HepG2 (cell line): ENCODE results near the gene SACS. TPM values are rescaled to one million over a fixed set of nuclear protein-coding genes. Genes with fewer than 3 reads are reported as not detected.

ENCODE experiments used
- ATAC-seq: fragments of 200-7000 bp; cut with Tn5 transposase; 3 replicates; pipeline ENCODE4 v1.9.1; 2020; ENCODE audit warnings: mild to moderate bottlenecking, moderate library complexity
- BruUV-seq: library from RNA; stranded (reverse); fragments of 400-500 nt; replicated peaks from 2 replicates; lab custom pipeline; 2021; lab: Mats Ljungman, UMichigan
- CTCF ChIA-PET: fragments of 300-600 bp; formaldehyde crosslinking; extraction: SDS; loops from one replicate; lab custom pipeline; 2021; ENCODE audit warnings: low total read pairs, inconsistent platforms, low intra/inter-chr PET ratio; lab: Yijun Ruan, JAX
- POLR2A ChIA-PET: fragments of 350-600 bp; sonication (Branson Sonifier 250); formaldehyde crosslinking; loops from one replicate; lab custom pipeline; 2020; ENCODE audit warnings: antibody characterized with exemption, inconsistent platforms; lab: Yijun Ruan, JAX
- DNase-seq: peaks from one replicate; pipeline ENCODE4 v3.0.0-alpha.2; 2015; ENCODE audit warnings: low spot score
- FAIRE-seq: peaks from 3 replicates; lab custom pipeline; 2011; peaks lifted over from hg19 to GRCh38; lab: Jason Lieb, UNC
- H2AFZ ChIP-seq: one replicate; pipeline ENCODE4 v1.6.1; 2011; ENCODE audit warnings: low read length, inconsistent platforms
- H3K27ac ChIP-seq: fragments of 300-600 bp; 3 replicates; pipeline ENCODE4 v1.8.0; 2011; ENCODE audit warnings: mixed run types, mild to moderate bottlenecking, mixed read lengths, low read length, inconsistent platforms; ENCODE audit not compliant: insufficient read depth; ENCODE audit errors: extremely low read length
- H3K27me3 ChIP-seq, 2 experiments: fragments of 200-600 bp in 1 of 2; 2 replicates in 1 of 2; 3 replicates in 1 of 2; pipeline versions ENCODE4 v1.6.0 to v1.8.0; 2011; ENCODE audit warnings: low read length in 2 of 2, mild to moderate bottlenecking in 2 of 2, moderate library complexity in 2 of 2, inconsistent platforms in 1 of 2; ENCODE audit not compliant: insufficient read depth in 2 of 2, control insufficient read depth in 1 of 2
- H3K36me3 ChIP-seq, 2 experiments: fragments of 200-600 bp in 1 of 2; replicated peaks in 1 of 2; 2 replicates in 1 of 2; 3 replicates in 1 of 2; pipeline versions ENCODE4 v1.5.1 to v1.8.0; 2011; ENCODE audit warnings: low read length in 2 of 2, inconsistent platforms in 1 of 2; ENCODE audit not compliant: insufficient read depth in 2 of 2, control insufficient read depth in 1 of 2
- H3K4me1 ChIP-seq: 2 replicates; pipeline ENCODE4 v1.5.1; 2012; ENCODE audit warnings: low read length, inconsistent platforms; ENCODE audit not compliant: insufficient read depth
- H3K4me2 ChIP-seq: 2 replicates; pipeline ENCODE4 v1.6.0; 2011; ENCODE audit warnings: low read depth, low read length, inconsistent platforms
- H3K4me3 ChIP-seq, 3 experiments: fragments of 200-600 bp in 1 of 3; sonication (generic), shearing (Covaris generic) in 1 of 3; replicated peaks in 1 of 3; 2 replicates each; pipeline ENCODE4 v1.5.1; 2011 to 2016; ENCODE audit warnings: low read length in 3 of 3, inconsistent platforms in 2 of 3, low read depth in 2 of 3, mild to moderate bottlenecking in 2 of 3, control low read depth in 1 of 3, mixed read lengths in 1 of 3; ENCODE audit not compliant: insufficient read depth in 1 of 3
- H3K79me2 ChIP-seq: one replicate; pipeline ENCODE4 v1.6.1; 2011; ENCODE audit warnings: low read length, inconsistent platforms; ENCODE audit not compliant: insufficient read depth
- H3K9ac ChIP-seq: 2 replicates; pipeline ENCODE4 v1.6.0; 2011; ENCODE audit warnings: mild to moderate bottlenecking, low read depth, low read length, inconsistent platforms; ENCODE audit not compliant: insufficient read depth
- H3K9me3 ChIP-seq: 2 replicates; pipeline ENCODE4 v1.5.1; 2012; ENCODE audit warnings: mild to moderate bottlenecking, low read length
- H4K20me1 ChIP-seq: 2 replicates; pipeline ENCODE4 v1.6.0; 2011; ENCODE audit warnings: inconsistent platforms, mild to moderate bottlenecking, low read length, moderate library complexity; ENCODE audit not compliant: insufficient read depth
- AGO2 ChIP-seq: fragments of 200-400 bp; formaldehyde crosslinking; optimal IDR thresholded peaks from 2 replicates; pipeline ENCODE3; 2017; ENCODE audit warnings: mild to moderate bottlenecking, low read depth, low read length, moderate library complexity
- ARNT ChIP-seq: fragments of 450-650 bp; IDR thresholded peaks from 2 replicates; pipeline ENCODE4 v1.6.1; 2017
- CCAR2 ChIP-seq: fragments of 200-400 bp; formaldehyde crosslinking; optimal IDR thresholded peaks from 2 replicates; pipeline ENCODE3; 2018; ENCODE audit warnings: low read depth, mild to moderate bottlenecking, low read length, moderate library complexity
- E2F2 ChIP-seq: sonication (generic); formaldehyde crosslinking; IDR thresholded peaks from 2 replicates; pipeline ENCODE4 v1.4.0; 2020; ENCODE audit warnings: missing genetic modification reagents, borderline replicate concordance
- FOXA3 ChIP-seq: IDR thresholded peaks from 2 replicates; pipeline ENCODE4 v1.6.1; 2016; ENCODE audit warnings: missing genetic modification reagents, missing compliant biosample characterization
- GTF3A ChIP-seq: sonication (generic); formaldehyde crosslinking; conservative IDR thresholded peaks from 2 replicates; pipeline ENCODE4 v1.4.0; 2020; ENCODE audit warnings: mild to moderate bottlenecking, missing genetic modification reagents
- HNRNPH1 ChIP-seq: fragments of 200-400 bp; formaldehyde crosslinking; optimal IDR thresholded peaks from 2 replicates; pipeline ENCODE3; 2017; ENCODE audit warnings: mild to moderate bottlenecking, low read depth, low read length
- KMT2B ChIP-seq: IDR thresholded peaks from 2 replicates; pipeline ENCODE4 v1.6.1; 2016; ENCODE audit warnings: missing genetic modification reagents, missing compliant biosample characterization
- NPAS2 ChIP-seq: sonication (generic); formaldehyde crosslinking; IDR thresholded peaks from 2 replicates; pipeline ENCODE4 v1.8.0; 2022; ENCODE audit warnings: mild to moderate bottlenecking, missing genetic modification reagents, borderline replicate concordance
- PHF8 ChIP-seq: sonication (generic); formaldehyde crosslinking; IDR thresholded peaks from 2 replicates; pipeline ENCODE4 v1.5.0; 2020; ENCODE audit warnings: missing genetic modification reagents
- SMC3 ChIP-seq: IDR thresholded peaks from 2 replicates; pipeline ENCODE4 v1.6.1; 2011; ENCODE audit warnings: low read length, improper control_type of control experiment
- SNAPC5 ChIP-seq: sonication (generic); formaldehyde crosslinking; IDR thresholded peaks from 2 replicates; pipeline ENCODE4 v1.8.1; 2023; ENCODE audit warnings: mild to moderate bottlenecking, missing genetic modification reagents, borderline replicate concordance
- SOX5 ChIP-seq: IDR thresholded peaks from 2 replicates; pipeline ENCODE4 v1.6.1; 2016; ENCODE audit warnings: borderline replicate concordance
- ZFAT ChIP-seq: sonication (generic); formaldehyde crosslinking; conservative IDR thresholded peaks from 2 replicates; pipeline ENCODE4 v1.8.1; 2023; ENCODE audit warnings: missing genetic modification reagents, inconsistent platforms
- ZNF589 ChIP-seq: sonication (generic); formaldehyde crosslinking; conservative IDR thresholded peaks from 2 replicates; pipeline ENCODE4 v1.8.0; 2022; ENCODE audit warnings: mild to moderate bottlenecking, moderate library complexity, missing genetic modification reagents
- ZNF709 ChIP-seq: sonication (generic); formaldehyde crosslinking; IDR thresholded peaks from 2 replicates; pipeline ENCODE4 v1.5.0; 2020; ENCODE audit warnings: mild to moderate bottlenecking, missing genetic modification reagents
- ZNF737 ChIP-seq: sonication (generic); formaldehyde crosslinking; IDR thresholded peaks from 2 replicates; pipeline ENCODE4 v1.5.0; 2020; ENCODE audit warnings: missing genetic modification reagents, mild to moderate bottlenecking, borderline replicate concordance
- ZNF784 ChIP-seq: sonication (generic); formaldehyde crosslinking; IDR thresholded peaks from 2 replicates; pipeline ENCODE4 v1.5.1; 2020; ENCODE audit warnings: missing genetic modification reagents, mild to moderate bottlenecking, borderline replicate concordance
- WGBS: methylation state at CpG from one replicate; pipeline ENCODE4 v1.1.6; 2017; ENCODE audit warnings: low lambda C conversion rate; 5-methylcytosine and 5-hydroxymethylcytosine counted together
- in situ Hi-C: cut with HindIII; loops from 2 replicates; pipeline ENCODE4 v1.10.0; 2017; ENCODE audit warnings: low pct_unique_long_range_greater_than_20kb; ENCODE audit not compliant: extremely low pct_ligation_motif_present
- intact Hi-C: fragments of 100-400 bp; cut with micrococcal nuclease; formaldehyde crosslinking; loops from one replicate; pipeline ENCODE4 v1.10.0; 2022; ENCODE audit not compliant: unreplicated experiment
- polyA plus RNA-seq, 8 experiments: library from polyadenylated mRNA; depleted of rRNA in 3 of 8; stranded (reverse) in 7 of 8; unstranded in 1 of 8; fragments of >200 nt; fragmentation: Illumina TruSeq in 4 of 8; extraction: Trizol in 4 of 8; gene quantifications; 2 replicates each; pipeline versions ENCODE4 v1.2.1 to v1.2.3, GENCODE V29; 2011 to 2016; ENCODE audit warnings: low read depth in 4 of 8, missing spikeins in 1 of 8, mixed read lengths in 1 of 8; ENCODE audit not compliant: insufficient read depth in 1 of 8
- total RNA-seq, 5 experiments: library from RNA; depleted of rRNA; stranded (reverse); fragments of >200 nt; fragmentation: Illumina TruSeq; extraction: Trizol; gene quantifications; 2 replicates each; pipeline ENCODE4 v1.2.3, GENCODE V29; 2016; ENCODE audit warnings: low read depth in 1 of 5
- TF ChIP-seq, protein P1 (sequence below): sonication (generic); formaldehyde crosslinking; IDR thresholded peaks from 2 replicates; pipeline ENCODE4 v1.5.1; 2020; ENCODE audit warnings: mild to moderate bottlenecking, missing genetic modification reagents
- TF ChIP-seq, protein P2 (sequence below): sonication (generic); formaldehyde crosslinking; conservative IDR thresholded peaks from 2 replicates; pipeline ENCODE4 v1.4.0; 2020; ENCODE audit warnings: missing genetic modification reagents

The SACS gene
- total and polyA plus RNA-seq, 2 of the 13 experiments (the other 11 are each of a cell fraction or from before 2014, with no cell fraction given) = 4.0 to 15.7 TPM

GRCh38 chr13:23468811-23469210 lies 35.3 kb upstream of the SACS start:
- H3K4me2 ChIP-seq = no peak overlapping the region
- no TSS peak for BruUV-seq
- H3K27ac ChIP-seq = no peak overlapping the region
- H3K4me3 ChIP-seq = no peak overlapping the region
- ChIA-PET POLR2A (interaction anchor here (0.7 kb wide), 1 partner anchor 13 kb away, joined by 3 read pairs; no protein-coding TSS in a partner anchor), CTCF (interaction anchor here (2.9 kb wide), 1 partner anchor 403 kb away, joined by 12 read pairs; no protein-coding TSS in a partner anchor)
- no peaks in the 10 kb centered on the region for H3K9me3 ChIP-seq
- no peak overlapping the region for H3K9ac ChIP-seq
- in situ Hi-C loops (loop anchor here (5.0 to 10.0 kb wide), 3 partner anchors 108 to 406 kb away; no protein-coding TSS in a partner anchor), intact Hi-C loops (loop anchor here (5.0 to 10.0 kb wide), 2 partner anchors 186 to 418 kb away; partner anchors contain the start of gene MIPEP)
- WGBS = 56% methylated on average over 3 of the region's 3 CpGs
- H3K27me3 ChIP-seq = peaks cover 0 to 5% of the 10 kb centered on the region in 2 experiments; a peak in 1 of 5 replicates
- peaks cover 33% of the 10 kb centered on the region for H3K4me1 ChIP-seq
- no peak overlapping the region for H2AFZ ChIP-seq
- no peaks in the 10 kb centered on the region for H4K20me1 ChIP-seq
- FAIRE-seq (no peak), DNase-seq (no peak), ATAC-seq (no peak)
- no peaks in the 10 kb centered on the region for H3K79me2 ChIP-seq
- H3K36me3 ChIP-seq = no peaks in the 10 kb centered on the region
- TF ChIP-seq SNAPC5 (CRISPR knock-in tag) = no peak
- TF ChIP-seq AGO2 = no peak
- TF ChIP-seq E2F2 (CRISPR knock-in tag) = no peak
- TF ChIP-seq SOX5 (CRISPR knock-in tag) = no peak
- TF ChIP-seq, protein P1, sequence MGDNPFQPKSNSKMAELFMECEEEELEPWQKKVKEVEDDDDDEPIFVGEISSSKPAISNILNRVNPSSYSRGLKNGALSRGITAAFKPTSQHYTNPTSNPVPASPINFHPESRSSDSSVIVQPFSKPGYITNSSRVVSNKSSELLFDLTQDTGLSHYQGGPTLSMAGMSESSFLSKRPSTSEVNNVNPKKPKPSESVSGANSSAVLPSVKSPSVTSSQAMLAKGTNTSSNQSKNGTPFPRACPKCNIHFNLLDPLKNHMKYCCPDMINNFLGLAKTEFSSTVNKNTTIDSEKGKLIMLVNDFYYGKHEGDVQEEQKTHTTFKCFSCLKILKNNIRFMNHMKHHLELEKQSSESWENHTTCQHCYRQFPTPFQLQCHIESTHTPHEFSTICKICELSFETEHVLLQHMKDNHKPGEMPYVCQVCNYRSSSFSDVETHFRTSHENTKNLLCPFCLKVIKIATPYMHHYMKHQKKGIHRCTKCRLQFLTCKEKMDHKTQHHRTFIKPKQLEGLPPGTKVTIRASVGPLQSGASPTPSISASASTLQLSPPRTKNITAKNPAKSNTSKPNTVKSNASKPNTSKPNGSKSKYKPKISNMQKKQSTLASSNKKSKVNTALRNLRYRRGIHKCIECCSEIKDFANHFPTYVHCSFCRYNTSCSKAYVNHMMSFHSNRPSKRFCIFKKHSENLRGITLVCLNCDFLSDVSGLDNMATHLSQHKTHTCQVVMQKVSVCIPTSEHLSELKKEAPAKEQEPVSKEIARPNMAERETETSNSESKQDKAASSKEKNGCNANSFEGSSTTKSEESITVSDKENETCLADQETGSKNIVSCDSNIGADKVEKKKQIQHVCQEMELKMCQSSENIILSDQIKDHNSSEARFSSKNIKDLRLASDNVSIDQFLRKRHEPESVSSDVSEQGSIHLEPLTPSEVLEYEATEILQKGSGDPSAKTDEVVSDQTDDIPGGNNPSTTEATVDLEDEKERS (CRISPR knock-in tag) = no peak
- no peak for TF ChIP-seq ARNT
- TF ChIP-seq NPAS2 = no peak
- no peak for TF ChIP-seq ZFAT (CRISPR knock-in tag)
- TF ChIP-seq CCAR2 = no peak
- TF ChIP-seq SMC3 = no peak
- no peak for TF ChIP-seq KMT2B (CRISPR knock-in tag)
- no peak for TF ChIP-seq GTF3A (CRISPR knock-in tag)
- no peak for TF ChIP-seq ZNF709 (CRISPR knock-in tag)
- TF ChIP-seq ZNF784 (CRISPR knock-in tag) = no peak
- no peak for TF ChIP-seq FOXA3 (CRISPR knock-in tag)
- TF ChIP-seq PHF8 = no peak
- TF ChIP-seq, protein P2, sequence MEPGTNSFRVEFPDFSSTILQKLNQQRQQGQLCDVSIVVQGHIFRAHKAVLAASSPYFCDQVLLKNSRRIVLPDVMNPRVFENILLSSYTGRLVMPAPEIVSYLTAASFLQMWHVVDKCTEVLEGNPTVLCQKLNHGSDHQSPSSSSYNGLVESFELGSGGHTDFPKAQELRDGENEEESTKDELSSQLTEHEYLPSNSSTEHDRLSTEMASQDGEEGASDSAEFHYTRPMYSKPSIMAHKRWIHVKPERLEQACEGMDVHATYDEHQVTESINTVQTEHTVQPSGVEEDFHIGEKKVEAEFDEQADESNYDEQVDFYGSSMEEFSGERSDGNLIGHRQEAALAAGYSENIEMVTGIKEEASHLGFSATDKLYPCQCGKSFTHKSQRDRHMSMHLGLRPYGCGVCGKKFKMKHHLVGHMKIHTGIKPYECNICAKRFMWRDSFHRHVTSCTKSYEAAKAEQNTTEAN (CRISPR knock-in tag) = no peak
- TF ChIP-seq HNRNPH1 = no peak
- no peak for TF ChIP-seq ZNF589 (CRISPR knock-in tag)
- no peak for TF ChIP-seq ZNF737
- TF ChIP-seq, all 625 proteins: peak for 0
